ENCODE results near the gene NOP9.

DNA sequence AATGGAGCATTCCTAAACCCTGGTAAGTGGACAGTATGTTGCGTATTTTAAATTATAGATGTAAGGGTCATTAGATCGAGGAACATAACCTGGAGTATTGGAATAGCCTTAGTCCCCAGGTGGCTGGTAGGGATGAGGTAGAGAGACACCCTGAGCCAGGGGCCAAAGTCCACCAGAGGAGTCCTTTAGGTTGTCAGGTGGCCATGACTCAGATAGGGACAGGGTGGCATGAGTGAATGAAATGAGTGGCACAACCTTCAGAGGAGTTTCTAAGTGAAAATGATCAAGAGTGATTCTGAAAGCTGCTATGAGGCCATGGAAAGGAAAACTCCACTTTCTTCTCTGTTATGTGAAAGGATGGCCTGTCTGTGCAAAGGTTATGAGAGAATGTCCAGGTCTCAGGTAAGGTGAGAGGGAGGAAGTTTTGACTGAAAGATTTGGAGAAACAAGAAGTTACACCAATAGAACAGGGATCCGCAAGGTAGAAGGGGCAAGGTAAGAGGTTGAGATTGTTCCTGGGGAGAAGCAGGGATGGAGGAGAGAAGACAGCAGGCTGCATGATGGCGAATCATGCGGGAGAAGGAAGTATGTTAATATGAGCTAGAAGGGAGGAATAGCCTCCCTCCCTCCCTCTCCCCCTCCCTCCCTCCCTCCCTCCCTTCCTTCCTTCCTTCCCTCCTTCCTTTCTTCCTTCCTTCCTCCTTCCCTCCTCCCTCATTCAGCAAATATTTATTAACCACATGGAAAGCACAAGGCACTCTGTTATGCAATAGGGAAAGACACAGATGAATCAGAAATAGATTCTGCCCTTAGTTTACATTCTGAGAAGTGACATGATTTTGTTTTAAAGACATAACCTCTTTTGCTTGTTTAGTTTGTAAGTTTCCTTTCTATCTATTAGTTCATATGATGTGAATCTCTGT is 54.2 kb downstream of the NOP9 start:
- TF ChIP-seq, protein P1, sequence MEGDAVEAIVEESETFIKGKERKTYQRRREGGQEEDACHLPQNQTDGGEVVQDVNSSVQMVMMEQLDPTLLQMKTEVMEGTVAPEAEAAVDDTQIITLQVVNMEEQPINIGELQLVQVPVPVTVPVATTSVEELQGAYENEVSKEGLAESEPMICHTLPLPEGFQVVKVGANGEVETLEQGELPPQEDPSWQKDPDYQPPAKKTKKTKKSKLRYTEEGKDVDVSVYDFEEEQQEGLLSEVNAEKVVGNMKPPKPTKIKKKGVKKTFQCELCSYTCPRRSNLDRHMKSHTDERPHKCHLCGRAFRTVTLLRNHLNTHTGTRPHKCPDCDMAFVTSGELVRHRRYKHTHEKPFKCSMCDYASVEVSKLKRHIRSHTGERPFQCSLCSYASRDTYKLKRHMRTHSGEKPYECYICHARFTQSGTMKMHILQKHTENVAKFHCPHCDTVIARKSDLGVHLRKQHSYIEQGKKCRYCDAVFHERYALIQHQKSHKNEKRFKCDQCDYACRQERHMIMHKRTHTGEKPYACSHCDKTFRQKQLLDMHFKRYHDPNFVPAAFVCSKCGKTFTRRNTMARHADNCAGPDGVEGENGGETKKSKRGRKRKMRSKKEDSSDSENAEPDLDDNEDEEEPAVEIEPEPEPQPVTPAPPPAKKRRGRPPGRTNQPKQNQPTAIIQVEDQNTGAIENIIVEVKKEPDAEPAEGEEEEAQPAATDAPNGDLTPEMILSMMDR (IDR thresholded peaks at IDR 0.05): no peak
- TF ChIP-seq ZFX (IDR thresholded peaks at IDR 0.05; ENCODE audit: borderline replicate concordance): no peak

All from 22Rv1 (cell line).